Epithelial cell of prostate (primary cell): Measurements from ENCODE around the gene TEKT5.
"Not testable (repeated sequence)": the region's sequence is repeated elsewhere in the genome, so short reads cannot be mapped to it uniquely, and the experiment has no call there.

Experiments
- DNase-seq: peaks from one replicate; pipeline ENCODE4 v3.0.0-alpha.2; 2011; ENCODE audit warnings: low read depth, low spot score
- H3K27ac ChIP-seq: fragments of 450-650 bp; 2 replicates; pipeline ENCODE4 v1.5.1; 2017; ENCODE audit warnings: mild to moderate bottlenecking

The TEKT5 gene

DNA sequence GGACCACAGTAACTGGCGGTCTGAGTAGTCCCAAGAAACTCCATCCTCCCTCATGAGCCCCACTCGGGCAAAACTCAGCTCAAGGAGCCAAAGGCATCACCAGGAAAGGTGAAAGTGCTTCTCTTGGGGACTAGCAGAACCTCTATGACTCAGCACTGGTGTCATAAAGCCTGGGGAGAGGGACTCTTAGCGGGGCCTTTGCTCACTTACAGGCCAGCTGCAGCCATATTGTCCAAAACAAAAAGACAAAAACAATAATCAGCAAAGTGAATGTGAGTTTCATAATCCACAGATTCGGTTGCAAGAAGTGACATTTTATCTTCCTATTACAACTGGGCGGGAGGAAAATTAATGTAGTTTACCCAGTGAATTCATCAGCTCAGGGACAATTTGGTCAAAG is at the start of gene TEKT5:
TEKT5 (minus strand) TSS at position 101 of the 400 bp plus-strand sequence; CDS start at position 44, 57 bp downstream.
- DNase-seq, result no peak
- no peak within 1 kb of the TSS for H3K27ac ChIP-seq

DNA sequence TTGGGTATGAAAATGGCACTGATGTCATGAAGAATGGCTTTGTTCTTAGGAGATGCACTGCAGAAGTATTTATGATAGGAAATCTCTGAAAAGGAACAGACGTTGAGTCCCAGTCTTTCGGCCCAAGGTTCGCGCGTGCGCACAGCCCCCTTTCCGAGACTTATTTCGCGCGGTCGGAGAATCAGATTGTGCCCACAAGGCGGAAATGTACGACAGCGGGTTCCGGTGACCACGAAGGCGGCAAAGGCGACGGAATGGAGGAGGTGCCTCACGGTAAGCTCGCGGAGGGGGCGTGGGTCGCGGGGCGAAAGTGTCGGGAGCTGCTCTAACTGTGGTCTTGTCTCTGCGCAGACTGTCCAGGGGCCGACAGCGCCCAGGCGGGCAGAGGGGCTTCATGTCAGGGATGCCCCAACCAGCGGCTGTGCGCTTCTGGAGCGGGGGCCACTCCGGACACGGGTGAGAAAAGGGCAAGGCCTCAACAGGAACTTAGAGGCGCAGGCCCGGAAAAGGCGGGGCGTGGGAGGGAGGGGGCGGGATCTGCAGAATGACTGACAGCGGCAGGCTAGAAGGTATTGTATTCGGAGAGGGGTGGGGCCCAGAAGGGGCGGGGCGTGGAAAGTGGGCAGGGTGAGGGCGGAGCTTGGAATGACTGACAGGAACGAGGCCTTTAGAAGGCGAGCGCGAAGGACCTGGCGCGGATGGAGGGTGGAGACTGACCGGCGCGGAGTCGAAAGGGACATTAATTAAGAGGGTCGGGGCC is 49.1 kb upstream of the TEKT5 start, which contains the start of gene NUBP1:
NUBP1 (plus strand) TSS at position 233 of the 760 bp plus-strand sequence; CDS start at position 255, 22 bp downstream.
- peak within 1 kb of the TSS; percentile 80 for H3K27ac ChIP-seq
- peak; percentile 85 for DNase-seq

DNA sequence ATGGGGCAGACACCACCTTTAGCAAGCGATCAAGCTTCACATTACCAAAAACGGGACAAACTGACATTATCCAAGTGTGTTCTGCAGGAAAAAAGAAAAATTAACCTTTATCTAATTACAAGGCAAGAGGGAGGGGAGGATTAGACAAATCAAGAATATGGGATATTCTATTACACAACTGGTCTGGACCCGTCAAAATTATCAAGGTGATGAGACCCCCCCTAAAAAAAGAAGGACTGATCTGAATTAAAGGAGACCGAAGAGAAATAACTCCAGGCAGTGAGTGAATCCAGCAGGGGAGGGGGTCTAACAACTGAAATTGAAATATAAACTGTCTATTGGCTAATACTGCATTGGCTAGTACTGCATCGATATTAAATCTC is 48.5 kb upstream of the TEKT5 start:
- peak overlapping the region; percentile 80 for H3K27ac ChIP-seq

DNA sequence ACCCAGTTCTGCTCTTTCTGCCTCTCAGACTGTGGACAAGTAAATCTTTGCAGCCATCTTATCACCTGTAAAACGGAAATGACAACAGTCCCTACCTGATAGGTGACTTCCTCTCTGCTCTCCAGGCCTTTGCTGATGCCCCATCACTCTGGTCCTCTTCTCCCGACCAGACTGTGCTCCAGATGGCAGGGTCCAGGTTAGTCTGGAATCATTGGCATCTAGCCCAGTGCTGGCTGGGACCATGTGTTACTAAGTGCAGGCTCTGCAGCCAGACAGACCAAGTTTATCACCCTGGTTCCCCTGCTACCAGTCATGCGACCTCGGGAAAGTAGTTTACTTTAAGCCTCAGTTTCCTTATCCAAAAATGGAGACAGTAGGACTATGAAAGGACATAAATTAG is 47.1 kb upstream of the TEKT5 start:
- no peak overlapping the region for H3K27ac ChIP-seq
- no peak for DNase-seq

More for the DNA sequence above, 48.5 kb upstream of the TEKT5 start:
- no peak for DNase-seq

DNA sequence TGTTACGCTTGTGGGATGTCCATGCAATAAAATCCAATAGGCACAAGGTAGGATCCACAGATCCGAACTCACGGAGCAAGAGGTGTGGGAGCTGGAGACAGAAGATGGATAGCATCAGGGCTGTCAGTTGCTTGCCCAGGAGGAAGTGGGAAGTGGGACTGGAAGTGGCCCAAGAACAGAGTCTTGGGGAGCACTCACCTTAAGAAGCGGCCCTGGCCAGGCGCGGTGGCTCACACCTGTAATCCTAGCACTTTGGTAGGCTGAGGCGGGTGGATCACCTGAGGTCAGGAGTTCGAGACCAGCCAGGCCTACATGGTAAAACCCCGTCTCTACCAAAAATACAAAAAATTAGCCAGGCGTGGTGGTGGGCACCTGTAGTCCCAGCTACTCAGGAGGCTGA is 46.5 kb upstream of the TEKT5 start:
- H3K27ac ChIP-seq, DNase-seq: not testable (repeated sequence)

DNA sequence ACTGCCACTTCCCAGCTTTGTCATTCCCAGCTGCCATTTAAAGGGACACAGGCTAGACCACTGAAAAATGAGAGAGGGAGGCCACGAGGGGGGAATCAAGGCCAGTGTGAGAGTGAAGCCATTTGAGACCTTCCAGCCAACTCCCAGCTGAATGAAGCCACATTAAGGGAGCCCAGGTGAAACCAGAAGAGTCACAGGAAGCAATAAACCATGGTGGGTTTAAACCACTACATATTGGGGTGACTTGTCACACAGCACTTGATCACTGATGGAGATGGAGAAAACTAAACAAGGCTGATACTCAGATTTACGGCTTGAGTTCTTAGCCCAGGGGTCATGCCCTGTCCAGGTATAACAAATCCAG is 46.1 kb upstream of the TEKT5 start:
- no peak for DNase-seq
- H3K27ac ChIP-seq, result no peak overlapping the region

DNA sequence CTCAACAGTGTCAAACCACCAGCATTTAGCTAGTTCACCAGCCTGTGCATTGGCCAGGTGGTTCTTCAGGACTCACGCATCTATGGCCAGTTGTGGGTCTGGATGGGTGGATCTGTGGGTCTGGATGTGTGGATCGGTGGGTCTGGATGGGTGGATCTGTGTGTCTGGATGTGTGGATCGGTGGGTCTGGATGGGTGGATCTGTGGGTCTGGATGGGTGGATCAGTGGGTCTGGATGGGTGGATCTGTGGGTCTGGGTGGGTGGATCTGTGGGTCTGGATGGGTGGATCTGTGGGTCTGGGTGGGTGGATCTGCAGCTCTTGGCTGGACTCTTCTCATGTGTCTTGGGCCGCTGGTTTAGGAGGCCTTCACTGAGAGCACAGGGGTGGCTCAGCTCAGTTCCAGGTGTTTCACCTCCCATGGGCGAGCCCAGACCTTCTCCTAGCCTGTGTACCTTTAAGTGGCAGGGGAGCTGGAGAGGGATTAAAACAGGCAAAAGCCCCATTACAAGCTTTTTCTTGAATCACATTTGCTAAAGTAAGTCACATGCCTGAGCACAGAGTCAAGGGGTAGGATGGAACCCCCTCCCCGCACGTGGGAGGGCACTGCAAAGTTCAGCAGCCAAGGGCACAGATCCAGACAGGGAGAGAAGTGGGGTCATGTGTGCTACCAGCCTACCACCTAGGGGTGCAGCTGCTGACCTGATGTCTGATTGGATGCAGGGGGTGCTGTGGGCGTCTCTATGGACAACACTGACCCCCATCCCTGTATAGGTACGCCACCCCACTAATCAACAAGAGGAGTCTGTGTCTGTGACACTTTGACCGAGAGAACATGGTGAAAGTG is 45.5 kb upstream of the TEKT5 start:
- H3K27ac ChIP-seq, result no peak overlapping the region

DNA sequence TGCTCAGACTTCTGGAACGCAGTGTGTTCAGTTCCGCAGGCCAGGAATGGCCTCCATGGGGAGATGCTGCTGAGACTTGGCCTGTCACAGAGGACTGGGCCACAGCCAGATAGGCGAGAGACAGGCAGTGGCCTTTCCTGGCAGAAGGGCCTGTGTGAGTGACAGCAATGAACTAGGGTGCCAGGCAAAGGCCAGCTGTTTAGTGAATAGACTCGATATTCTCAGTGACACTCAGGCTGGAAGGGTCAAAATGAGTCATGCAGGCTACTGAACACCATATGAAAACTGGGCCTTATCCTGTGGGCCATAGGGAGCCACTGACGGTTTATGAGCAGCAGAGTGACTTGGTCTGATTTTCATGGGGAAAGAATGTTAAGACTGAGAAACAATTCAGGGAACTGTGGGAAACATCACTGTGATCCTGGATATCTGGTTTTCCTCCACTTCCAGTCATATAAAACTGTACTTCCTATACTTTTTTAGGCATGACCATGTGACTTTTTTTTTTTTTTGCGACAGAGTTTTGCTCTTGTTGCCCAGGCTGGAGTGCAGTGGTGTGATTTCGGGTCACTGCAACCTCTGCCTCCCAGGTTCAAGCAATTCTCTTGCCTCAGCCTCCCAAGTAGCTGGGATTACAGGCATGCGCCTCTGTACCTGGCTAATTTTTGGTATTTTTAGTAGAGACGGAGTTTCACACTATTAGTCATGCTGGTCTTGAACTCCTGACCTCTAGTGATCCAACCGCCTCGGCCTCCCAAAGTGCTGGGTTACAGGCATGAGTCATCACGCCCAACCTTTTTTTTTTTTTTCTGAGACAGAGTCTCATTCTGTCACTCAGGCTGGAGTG is 43.7 kb upstream of the TEKT5 start:
- DNase-seq, result peak; percentile 60
- H3K27ac ChIP-seq, result peak overlapping the region; percentile 60

More for the DNA sequence above, 45.5 kb upstream of the TEKT5 start:
- no peak for DNase-seq

DNA sequence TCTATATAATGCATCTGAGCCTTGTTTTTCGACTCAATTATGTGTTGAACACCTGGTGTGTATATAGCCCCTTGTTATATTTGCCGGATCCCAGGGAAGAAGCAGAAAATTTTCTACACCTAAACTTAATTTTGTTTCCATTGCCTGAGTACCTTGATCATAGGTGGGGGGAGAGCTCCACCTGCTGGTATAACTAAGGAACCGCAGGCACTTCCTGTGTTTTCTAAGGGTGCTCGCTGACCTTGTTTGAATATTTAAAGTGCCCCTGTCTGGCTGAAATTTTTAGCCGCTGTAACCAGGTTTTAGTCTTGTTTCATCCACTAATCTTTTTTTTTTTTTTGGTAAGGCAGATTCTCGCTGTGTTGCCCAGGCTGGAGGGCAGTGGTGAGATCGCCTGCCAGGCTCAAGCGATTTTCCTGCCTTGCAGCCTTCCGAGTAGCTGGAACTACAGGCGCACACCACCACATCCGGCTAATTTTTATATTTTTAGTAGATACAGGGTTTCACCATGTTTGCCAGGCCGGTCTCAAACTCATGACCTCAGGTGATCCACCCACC is 42.4 kb upstream of the TEKT5 start:
- DNase-seq, result no peak
- H3K27ac ChIP-seq, result no peak overlapping the region

DNA sequence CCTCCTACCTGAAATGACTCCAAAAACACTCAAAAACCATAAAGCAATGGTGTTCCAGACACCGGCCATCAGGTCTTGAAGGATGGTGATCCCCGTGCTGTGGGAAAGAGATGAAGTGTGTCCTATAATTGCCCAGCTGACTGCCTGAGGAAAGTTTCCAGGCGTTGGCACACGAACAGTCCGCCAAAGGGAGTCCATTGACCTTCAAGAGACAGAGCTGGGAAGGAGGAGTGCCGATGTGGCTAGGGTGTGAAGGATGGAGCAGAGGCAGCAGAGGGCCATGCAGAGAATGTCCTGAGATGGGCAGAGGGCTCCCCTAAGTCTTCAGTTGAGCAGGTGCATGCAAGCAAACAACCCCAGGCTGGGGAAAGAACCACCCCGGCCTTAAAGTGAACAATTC is 37.1 kb upstream of the TEKT5 start:
- H3K27ac ChIP-seq, result no peak overlapping the region
- no peak for DNase-seq

DNA sequence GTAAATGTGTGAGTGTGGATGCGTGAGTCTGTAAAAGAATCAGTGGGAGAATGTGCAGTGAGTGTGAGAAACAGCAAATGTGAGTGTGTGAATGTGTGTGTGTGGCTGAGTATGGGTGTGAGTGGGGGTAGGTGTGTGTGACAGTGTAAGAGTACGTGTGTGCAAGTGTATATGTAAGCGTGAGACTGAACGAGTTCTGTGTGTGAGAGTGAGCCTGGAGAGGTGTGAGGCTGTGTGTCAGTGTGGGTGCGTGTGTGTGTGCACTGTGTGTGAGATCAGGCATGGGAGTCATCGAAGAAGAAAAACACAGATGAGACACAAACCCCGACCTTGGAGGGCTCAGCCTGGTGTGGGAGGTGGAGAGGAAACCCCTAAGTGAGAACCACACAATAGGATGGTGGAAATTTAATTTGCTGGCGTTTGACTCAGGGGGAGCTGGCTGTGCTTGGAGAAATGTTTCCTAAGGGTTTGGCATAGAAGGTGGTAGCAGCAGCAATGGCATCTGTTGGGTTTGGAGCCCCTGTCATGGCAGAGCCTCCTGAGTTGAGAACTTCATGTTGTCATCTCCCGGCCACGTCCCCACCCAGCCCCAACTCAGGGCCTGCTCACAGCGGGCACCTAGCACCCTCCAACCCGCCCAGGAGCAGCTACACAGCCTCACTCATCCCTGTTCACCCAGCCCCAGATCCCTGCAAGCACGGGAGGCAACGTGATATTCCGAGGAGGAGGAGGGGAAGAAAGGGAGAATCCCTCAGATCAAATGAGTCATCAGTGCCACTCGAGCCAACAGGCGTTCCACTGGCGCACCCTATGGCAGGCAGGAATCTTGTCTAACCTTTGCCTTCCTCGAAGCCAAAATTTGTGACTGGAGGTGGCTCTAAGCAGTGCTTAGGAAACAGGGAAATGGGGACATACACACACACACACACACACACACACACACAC is 34.6 kb upstream of the TEKT5 start:
- no peak for DNase-seq
- H3K27ac ChIP-seq, result no peak overlapping the region

DNA sequence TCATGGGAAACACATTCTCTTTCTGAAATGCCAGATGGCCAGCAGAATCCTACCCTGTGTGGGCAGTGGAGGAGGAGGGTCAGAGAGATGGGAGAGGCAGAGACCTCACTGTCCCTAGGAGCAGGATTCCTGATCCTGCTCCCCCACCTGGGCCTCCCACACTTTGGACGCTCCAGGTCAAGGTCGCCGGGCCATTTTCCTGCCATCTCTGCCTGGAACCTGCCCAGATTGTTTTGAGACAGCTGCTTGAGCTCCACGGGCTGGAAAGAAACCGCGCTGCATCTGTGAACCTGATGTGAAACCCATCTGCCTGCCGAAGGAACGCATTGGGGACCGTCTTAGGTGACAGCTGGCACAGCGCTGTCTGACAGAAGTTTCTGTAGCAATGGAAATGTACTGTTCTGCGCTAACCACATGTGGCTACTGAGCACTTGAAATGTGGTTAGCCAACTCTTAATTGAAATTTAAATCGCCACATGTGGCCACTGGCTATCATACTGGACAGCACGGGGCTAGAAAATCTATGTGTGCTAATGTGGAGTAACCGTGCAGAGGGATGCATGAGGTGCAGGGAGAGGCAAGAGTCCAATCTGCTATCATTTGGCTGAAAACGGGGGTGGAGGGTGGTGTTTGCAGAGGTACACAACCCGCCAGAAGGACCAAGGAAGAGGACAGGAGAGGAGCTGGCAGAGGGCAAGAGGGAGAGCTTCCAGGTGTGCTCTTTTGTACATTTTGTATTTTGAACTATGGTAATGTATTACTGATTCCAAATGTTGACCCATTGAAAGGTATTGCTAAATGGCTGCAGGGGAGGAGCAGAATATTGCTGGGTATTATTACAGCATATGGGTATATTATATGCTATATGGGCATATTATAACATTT is 33.5 kb upstream of the TEKT5 start:
- DNase-seq, result no peak

DNA sequence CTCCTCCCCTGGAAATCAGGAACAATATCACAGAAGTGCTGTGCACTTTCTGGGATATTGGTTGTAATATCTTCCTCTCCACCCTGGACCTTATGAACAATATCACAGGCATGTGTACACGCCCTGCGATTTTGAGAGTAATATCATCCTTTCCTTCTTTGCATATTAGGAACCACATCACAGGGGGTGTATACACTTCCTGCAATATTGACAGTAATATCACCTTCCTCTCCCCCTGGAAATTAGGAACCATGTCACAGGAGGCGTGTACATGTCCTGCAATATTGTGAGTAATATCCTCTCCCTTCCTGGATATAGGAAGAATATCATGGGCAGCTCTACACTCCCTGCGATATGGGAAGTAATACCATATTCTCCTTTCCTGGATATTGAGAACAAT is 14.2 kb upstream of the TEKT5 start:
- DNase-seq, result no peak

More for the DNA sequence above, 33.5 kb upstream of the TEKT5 start:
- H3K27ac ChIP-seq, result no peak overlapping the region

DNA sequence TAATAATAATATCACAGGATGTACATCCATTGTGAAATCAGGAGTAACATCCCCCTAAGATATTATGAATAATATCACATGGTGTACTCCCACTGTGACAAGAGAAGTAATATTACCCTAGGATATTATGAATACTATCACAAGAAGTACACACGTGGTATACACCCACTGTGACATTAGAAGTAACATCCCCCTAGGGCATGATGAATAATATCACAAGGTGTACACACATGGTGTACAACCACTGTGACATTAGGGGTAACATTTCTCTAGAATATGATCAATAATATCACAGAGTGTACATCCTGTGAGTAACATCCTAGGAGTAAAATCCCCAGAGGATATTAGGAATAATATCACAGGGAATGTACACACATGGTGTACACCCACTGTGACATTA is 5.0 kb upstream of the TEKT5 start:
- no peak for DNase-seq
- H3K27ac ChIP-seq, result no peak overlapping the region

More for the DNA sequence above, 14.2 kb upstream of the TEKT5 start:
- H3K27ac ChIP-seq, result no peak overlapping the region

DNA sequence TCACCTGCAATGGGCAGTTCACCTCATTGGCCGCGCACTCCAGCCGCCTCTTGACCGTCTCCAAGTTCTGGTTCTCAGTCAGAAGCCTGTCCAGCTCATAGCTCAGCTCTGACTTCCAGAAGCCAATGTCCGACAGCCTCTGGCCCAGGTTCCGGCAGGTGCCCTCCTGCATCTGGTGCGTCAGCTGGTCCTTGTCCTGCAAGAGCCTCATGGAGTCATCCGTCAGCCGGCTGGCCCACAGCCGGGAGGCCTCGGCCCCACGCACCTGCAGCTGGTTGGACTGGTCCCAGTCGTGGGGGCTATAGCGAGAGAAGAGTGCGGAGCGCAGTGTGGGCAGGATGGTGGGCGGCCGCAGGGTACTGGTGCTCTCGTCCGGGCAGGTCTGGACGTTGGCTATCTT is 424 bp downstream of the TEKT5 start:
- DNase-seq, result no peak
- no peak overlapping the region for H3K27ac ChIP-seq

DNA sequence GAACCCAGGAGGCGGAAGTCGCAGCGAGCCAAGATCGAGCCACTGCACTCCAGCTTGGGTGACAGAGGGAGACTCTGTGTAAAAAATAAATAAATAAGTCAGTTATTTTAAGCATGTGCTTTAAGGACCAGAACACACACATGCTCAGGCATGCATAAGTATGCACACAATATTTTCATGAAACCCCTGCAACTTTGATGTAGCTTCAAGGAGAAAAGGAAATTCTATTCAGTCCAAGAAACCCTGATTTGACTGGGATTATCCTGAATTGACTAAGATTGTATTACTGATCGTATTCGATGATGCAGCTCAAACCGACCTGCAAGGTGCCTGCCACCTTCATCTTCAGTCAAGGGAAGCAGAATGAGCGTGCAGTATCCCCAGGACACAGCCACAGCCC is 841 bp downstream of the TEKT5 start:
- DNase-seq, result no peak
- H3K27ac ChIP-seq, result no peak overlapping the region

DNA sequence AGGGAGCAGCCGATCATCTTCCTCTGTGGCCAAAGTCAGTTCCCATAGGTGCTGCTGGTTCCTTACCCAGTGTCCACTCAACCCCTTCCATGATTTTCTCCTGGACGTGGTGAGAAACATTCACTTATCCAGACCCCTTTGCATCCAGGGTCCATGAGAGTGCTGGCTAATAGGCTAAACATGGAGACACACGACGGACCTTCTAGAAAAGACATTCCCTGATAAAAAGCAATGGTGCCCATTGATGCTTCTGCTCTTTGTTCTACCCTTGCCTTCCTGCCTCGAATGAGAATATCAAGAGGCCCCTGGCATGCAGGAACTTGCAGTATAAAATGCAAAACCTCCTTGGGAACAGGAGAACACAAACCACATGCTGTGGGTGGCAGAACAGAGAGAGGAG is 2.3 kb downstream of the TEKT5 start:
- DNase-seq, result no peak
- H3K27ac ChIP-seq, result no peak overlapping the region

DNA sequence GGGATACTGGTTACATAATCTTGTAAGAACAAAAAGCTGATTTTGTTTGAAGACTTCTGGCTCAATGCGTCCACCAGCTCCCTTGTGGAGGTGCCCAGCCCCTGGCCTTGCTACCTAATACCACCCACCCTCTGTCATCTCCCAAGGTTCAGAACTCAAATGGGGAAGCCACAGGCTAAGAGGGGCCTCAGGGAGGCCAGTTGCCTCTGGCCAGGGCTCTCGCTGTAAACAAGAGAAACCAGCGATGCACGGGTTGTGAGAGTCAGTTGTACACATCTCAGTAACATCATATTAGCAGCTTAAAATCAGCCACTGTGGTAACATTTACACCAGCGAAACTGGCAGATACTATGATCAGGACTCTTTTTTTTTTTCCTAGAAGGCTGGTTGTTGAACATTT is 6.0 kb downstream of the TEKT5 start:
- no peak for DNase-seq
- H3K27ac ChIP-seq, result no peak overlapping the region
